SU-DHL-6 (cell line): ENCODE measurements around the gene LRRN2.

Experiments
- EZH2phosphoT487 ChIP-seq: fragments of 200-600 bp; sonication (generic), shearing (Covaris generic); conservative IDR thresholded peaks from 2 replicates; pipeline ENCODE4 v1.6.1; 2018; ENCODE audit warnings: mild to moderate bottlenecking, antibody characterized with exemption, low read length, moderate library complexity, mixed read lengths
- TF ChIP-seq, protein P1 (sequence below): fragments of 200-600 bp; sonication (generic); IDR thresholded peaks from one replicate; pipeline ENCODE4 v1.5.1; 2017; ENCODE audit warnings: antibody characterized with exemption, mild to moderate bottlenecking, low read length, moderate library complexity; ENCODE audit not compliant: insufficient read depth, poor library complexity, severe bottlenecking

DNA sequence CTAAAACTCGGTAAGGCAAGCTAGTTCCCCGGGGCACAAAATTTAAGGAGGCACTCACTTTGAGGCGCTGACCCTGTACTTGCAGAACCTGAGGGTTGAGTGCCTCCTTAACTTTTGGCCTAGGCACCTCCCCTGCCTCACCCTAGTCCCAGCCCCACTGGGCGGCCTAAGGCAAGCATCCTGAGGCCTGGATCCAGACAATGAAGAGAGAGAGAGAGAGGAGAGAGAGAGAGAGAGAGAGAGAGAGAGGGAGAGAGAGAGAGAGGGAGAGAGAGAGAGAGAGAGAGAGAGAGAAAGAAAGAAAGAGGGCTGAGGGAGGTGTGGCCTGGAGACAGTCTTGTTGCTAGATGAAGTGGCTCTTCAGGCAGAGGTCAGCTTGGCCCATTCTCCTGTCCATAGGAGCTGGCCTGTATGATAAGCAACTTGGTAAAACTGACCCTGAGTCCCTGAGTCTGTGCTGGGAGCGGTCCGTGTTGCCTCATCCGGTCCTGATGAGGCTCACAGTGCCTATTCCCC is 7.4 kb upstream of the LRRN2 start:
- TF ChIP-seq, protein P1, sequence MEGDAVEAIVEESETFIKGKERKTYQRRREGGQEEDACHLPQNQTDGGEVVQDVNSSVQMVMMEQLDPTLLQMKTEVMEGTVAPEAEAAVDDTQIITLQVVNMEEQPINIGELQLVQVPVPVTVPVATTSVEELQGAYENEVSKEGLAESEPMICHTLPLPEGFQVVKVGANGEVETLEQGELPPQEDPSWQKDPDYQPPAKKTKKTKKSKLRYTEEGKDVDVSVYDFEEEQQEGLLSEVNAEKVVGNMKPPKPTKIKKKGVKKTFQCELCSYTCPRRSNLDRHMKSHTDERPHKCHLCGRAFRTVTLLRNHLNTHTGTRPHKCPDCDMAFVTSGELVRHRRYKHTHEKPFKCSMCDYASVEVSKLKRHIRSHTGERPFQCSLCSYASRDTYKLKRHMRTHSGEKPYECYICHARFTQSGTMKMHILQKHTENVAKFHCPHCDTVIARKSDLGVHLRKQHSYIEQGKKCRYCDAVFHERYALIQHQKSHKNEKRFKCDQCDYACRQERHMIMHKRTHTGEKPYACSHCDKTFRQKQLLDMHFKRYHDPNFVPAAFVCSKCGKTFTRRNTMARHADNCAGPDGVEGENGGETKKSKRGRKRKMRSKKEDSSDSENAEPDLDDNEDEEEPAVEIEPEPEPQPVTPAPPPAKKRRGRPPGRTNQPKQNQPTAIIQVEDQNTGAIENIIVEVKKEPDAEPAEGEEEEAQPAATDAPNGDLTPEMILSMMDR: no peak
- TF ChIP-seq EZH2phosphoT487: no peak
